Fibroblast of lung (primary cell): ENCODE results near the gene LAMTOR5. TPM values are rescaled to one million over a fixed set of nuclear protein-coding genes. Genes with fewer than 3 reads are reported as not detected.
A peak's percentile ranks its signal among the peaks of the same experiment; 100 is the strongest.

Experiments used
- DNase-seq, 2 donors: peaks; one replicate each; pipeline versions ENCODE4 v3.0.0 to v3.0.0-alpha.2; 2010; ENCODE audit warnings: low read depth in 2 of 2
- H2AFZ ChIP-seq: 2 replicates; pipeline ENCODE4 v1.5.1; 2012; ENCODE audit warnings: low read length, control low read depth, inconsistent platforms
- H3K27ac ChIP-seq: 2 replicates; pipeline ENCODE4 v1.5.1; 2011; ENCODE audit warnings: low read length, control low read depth; ENCODE audit not compliant: insufficient read depth
- H3K27me3 ChIP-seq: 2 replicates; pipeline ENCODE4 v1.5.1; 2011; ENCODE audit warnings: mild to moderate bottlenecking, low read length; ENCODE audit not compliant: control insufficient read depth, insufficient read depth
- H3K36me3 ChIP-seq: 2 replicates; pipeline ENCODE4 v1.5.1; 2011; ENCODE audit warnings: low read length; ENCODE audit not compliant: control insufficient read depth, insufficient read depth
- H3K4me1 ChIP-seq: 2 replicates; pipeline ENCODE4 v1.5.1; 2011; ENCODE audit warnings: low read length; ENCODE audit not compliant: control insufficient read depth, insufficient read depth; ENCODE audit errors: extremely low read depth
- H3K4me2 ChIP-seq: 2 replicates; pipeline ENCODE4 v1.5.1; 2011; ENCODE audit warnings: low read length, control low read depth; ENCODE audit not compliant: insufficient read depth; ENCODE audit errors: extremely low read depth
- H3K4me3 ChIP-seq, 4 experiments: fragments of 200-600 bp in 1 of 4; sonication (generic) in 1 of 4; replicated peaks in 1 of 4; 2 replicates each; pipeline ENCODE4 v1.5.1; 2011 to 2016; ENCODE audit warnings: low read length in 4 of 4, low read depth in 3 of 4, mild to moderate bottlenecking in 3 of 4, control low read depth in 2 of 4, inconsistent platforms in 1 of 4, mixed read lengths in 1 of 4; ENCODE audit not compliant: insufficient read depth in 1 of 4; ENCODE audit errors: control extremely low read depth in 1 of 4
- H3K79me2 ChIP-seq: 2 replicates; pipeline ENCODE4 v1.5.1; 2012; ENCODE audit warnings: mild to moderate bottlenecking, low read length, inconsistent platforms; ENCODE audit not compliant: control insufficient read depth, insufficient read depth
- H3K9ac ChIP-seq: 2 replicates; pipeline ENCODE4 v1.5.1; 2011; ENCODE audit warnings: mild to moderate bottlenecking, low read length, control low read depth; ENCODE audit not compliant: insufficient read depth
- H3K9me3 ChIP-seq: 2 replicates; pipeline ENCODE4 v1.5.1; 2012; ENCODE audit warnings: low read depth, low read length; ENCODE audit not compliant: control insufficient read depth, insufficient read depth
- H4K20me1 ChIP-seq: 2 replicates; pipeline ENCODE4 v1.5.1; 2011; ENCODE audit warnings: low read length; ENCODE audit not compliant: control insufficient read depth, insufficient read depth; ENCODE audit errors: extremely low read depth
- CTCF ChIP-seq, 2 donors: IDR thresholded peaks in 1 of 2; conservative IDR thresholded peaks in 1 of 2; 1 replicate in 1 of 2; 2 replicates in 1 of 2; pipeline ENCODE4 v1.5.1; 2011 to 2012; ENCODE audit warnings: low read length in 2 of 2, control low read depth in 1 of 2, inconsistent platforms in 1 of 2, low read depth in 1 of 2, mild to moderate bottlenecking in 1 of 2
- EZH2 ChIP-seq: IDR thresholded peaks from 2 replicates; pipeline ENCODE4 v1.5.1; 2012; ENCODE audit warnings: low read length, control low read depth, mild to moderate bottlenecking; ENCODE audit errors: missing control alignments
- polyA minus RNA-seq: library from RNA; depleted of rRNA, polyadenylated mRNA; stranded (reverse); fragments of >200 nt; gene quantifications from 2 replicates; pipeline ENCODE4 v1.2.3, GENCODE V29; 2011; ENCODE audit warnings: low replicate concordance
- polyA plus RNA-seq, 2 donors: library from polyadenylated mRNA; depleted of rRNA in 1 of 2; stranded (reverse) in 1 of 2; unstranded in 1 of 2; fragments of >200 nt; gene quantifications; 2 replicates each; pipeline ENCODE4 v1.2.1, GENCODE V29; 2011 to 2012; ENCODE audit warnings: missing spikeins in 1 of 2
- total RNA-seq: library from RNA; depleted of rRNA; stranded (reverse); fragments of >200 nt; gene quantifications from 2 replicates; pipeline ENCODE4 v1.2.1, GENCODE V29; 2014

The LAMTOR5 gene
- 50.3 and 70.4 TPM in 2 replicates for total RNA-seq
- polyA plus RNA-seq, result 310 and 317 TPM in 2 replicates
- 315 and 353 TPM in 2 replicates for polyA plus RNA-seq (2012)
- polyA minus RNA-seq, result 93.3 and 107 TPM in 2 replicates

GRCh38 chr1:110407260-110408210, at the start of gene LAMTOR5:
Gene LAMTOR5 (minus strand): TSS chr1:110407694. CDS start chr1:110407620, 74 bp downstream.
- Histone ChIP-seq H3K9me3 (no peaks in the 10 kb centered on the region), H3K27ac (peak within 1 kb of the TSS; percentile 96), H3K79me2 (peaks cover 24% of the 10 kb centered on the region), H3K27me3 (no peaks in the 10 kb centered on the region), H2AFZ (peak within 1 kb of the TSS; percentile 85), H3K4me2 (peak within 1 kb of the TSS; percentile 95), H4K20me1 (no peaks in the 10 kb centered on the region), H3K36me3 (peaks cover 8% of the 10 kb centered on the region), H3K4me1 (peaks cover 2% of the 10 kb centered on the region), H3K9ac (peak within 1 kb of the TSS; percentile 96), H3K4me3 (peak within 1 kb of the TSS; percentile 79 to 92 (median 84))
- DNase-seq, result peak; percentile 91 to 94
- TF ChIP-seq EZH2 (no peak), CTCF (conservative IDR thresholded peaks at IDR 0.05 in 1 of 2, IDR thresholded peaks at IDR 0.05 in 1 of 2; ENCODE audit: low read depth in 1 of 2, low read length in 2 of 2) (peak in 1 of 2 donors; percentile 14)

GRCh38 chr1:110457206-110457605, 49.7 kb upstream of the LAMTOR5 start:
- H3K27ac ChIP-seq, result no peak overlapping the region
- no peaks in the 10 kb centered on the region for H4K20me1 ChIP-seq
- H3K27me3 ChIP-seq, result peaks cover 11% of the 10 kb centered on the region
- TF ChIP-seq CTCF (conservative IDR thresholded peaks at IDR 0.05 in 1 of 2, IDR thresholded peaks at IDR 0.05 in 1 of 2; ENCODE audit: low read depth in 1 of 2, low read length in 2 of 2), result no peak
- H3K9me3 ChIP-seq, result no peaks in the 10 kb centered on the region
- H3K4me2 ChIP-seq, result no peak overlapping the region
- no peak overlapping the region for H3K4me3 ChIP-seq
- no peak for DNase-seq
- H3K36me3 ChIP-seq, result no peaks in the 10 kb centered on the region
- no peak overlapping the region for H2AFZ ChIP-seq
- H3K9ac ChIP-seq, result no peak overlapping the region
- no peaks in the 10 kb centered on the region for H3K4me1 ChIP-seq
- no peaks in the 10 kb centered on the region for H3K79me2 ChIP-seq

DNA sequence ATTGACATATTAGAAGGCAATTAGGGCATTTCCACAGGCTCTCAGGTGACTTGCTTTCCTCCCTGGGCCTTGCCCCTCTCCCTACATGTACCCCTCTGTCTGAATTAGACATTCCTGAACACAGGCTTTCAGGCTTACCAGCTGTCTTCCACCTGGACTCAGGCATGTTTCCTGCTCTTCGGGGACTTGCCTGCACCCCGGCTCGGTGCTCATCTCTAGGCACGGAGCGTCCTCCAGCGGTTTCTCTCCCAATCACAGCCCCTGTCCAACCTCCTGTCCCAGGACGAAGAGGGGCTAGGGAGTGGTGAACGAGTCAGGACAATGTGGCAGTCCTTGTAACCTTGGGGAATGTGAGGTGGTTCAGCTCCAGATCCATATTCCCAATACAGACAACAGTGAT, 47.7 kb upstream of the LAMTOR5 start:
- Histone ChIP-seq H3K4me3 (no peak overlapping the region), H3K27me3 (peaks cover 22% of the 10 kb centered on the region), H3K79me2 (no peaks in the 10 kb centered on the region), H3K27ac (no peak overlapping the region), H4K20me1 (no peaks in the 10 kb centered on the region), H3K36me3 (no peaks in the 10 kb centered on the region), H2AFZ (no peak overlapping the region), H3K9me3 (no peaks in the 10 kb centered on the region), H3K4me1 (no peaks in the 10 kb centered on the region), H3K9ac (no peak overlapping the region), H3K4me2 (no peak overlapping the region)
- no peak for DNase-seq
- TF ChIP-seq EZH2 (no peak), CTCF (conservative IDR thresholded peaks at IDR 0.05 in 1 of 2, IDR thresholded peaks at IDR 0.05 in 1 of 2; ENCODE audit: low read depth in 1 of 2, low read length in 2 of 2) (peak in 1 of 2 donors; percentile 11)
